NK-92 (cell line): Measurements from ENCODE around the gene MEGF10.

ENCODE experiments used
- DNase-seq: peaks from one replicate; lab custom pipeline; 2025; ENCODE audit not compliant: unreplicated experiment; lab: John Stamatoyannopoulos, UW

The MEGF10 gene

GRCh38 chr5:127409246-127409917, 118.8 kb downstream of the MEGF10 start:
- DNase-seq, result no peak

- no peak for DNase-seq
These were observed 119.5 kb downstream of the MEGF10 start for GRCh38 chr5:127409921-127410675.

GRCh38 chr5:127410959-127411358, 120.4 kb downstream of the MEGF10 start:
- no peak for DNase-seq

GRCh38 chr5:127411381-127411780, 120.8 kb downstream of the MEGF10 start:
- no peak for DNase-seq

GRCh38 chr5:127412698-127413097, 122.1 kb downstream of the MEGF10 start:
- DNase-seq, result no peak

- DNase-seq, result no peak
These were observed 124.4 kb downstream of the MEGF10 start for GRCh38 chr5:127415034-127415433.

GRCh38 chr5:127416906-127417305, 126.3 kb downstream of the MEGF10 start:
- DNase-seq, result no peak

- no peak for DNase-seq
These were observed 126.9 kb downstream of the MEGF10 start for GRCh38 chr5:127417528-127417927.

- DNase-seq, result no peak
These were observed 127.8 kb downstream of the MEGF10 start for GRCh38 chr5:127418367-127418766.

- DNase-seq, result no peak
These were observed 128.5 kb downstream of the MEGF10 start for GRCh38 chr5:127418974-127419682.

- no peak for DNase-seq
These were observed 129.2 kb downstream of the MEGF10 start for GRCh38 chr5:127419683-127420257.

- DNase-seq, result no peak
These were observed 130.2 kb downstream of the MEGF10 start for GRCh38 chr5:127420758-127421157.

GRCh38 chr5:127421471-127421870, 130.9 kb downstream of the MEGF10 start:
- DNase-seq, result no peak

- no peak for DNase-seq
These were observed 132.7 kb downstream of the MEGF10 start for GRCh38 chr5:127423173-127423798.

GRCh38 chr5:127425037-127425436, 134.4 kb downstream of the MEGF10 start:
- DNase-seq, result no peak

- no peak for DNase-seq
These were observed 135.3 kb downstream of the MEGF10 start for GRCh38 chr5:127425868-127426267.

GRCh38 chr5:127426661-127427060, 136.1 kb downstream of the MEGF10 start:
- DNase-seq, result no peak

GRCh38 chr5:127428276-127428675, 137.7 kb downstream of the MEGF10 start:
- no peak for DNase-seq

GRCh38 chr5:127428748-127429147, 138.2 kb downstream of the MEGF10 start:
- DNase-seq, result no peak

GRCh38 chr5:127429928-127430327, 139.3 kb downstream of the MEGF10 start:
- no peak for DNase-seq

GRCh38 chr5:127430627-127431026, 140.0 kb downstream of the MEGF10 start:
- DNase-seq, result no peak
